A673 (cell line): Measurements from ENCODE around the gene PIP. TPM values are rescaled to one million over a fixed set of nuclear protein-coding genes. Genes with fewer than 3 reads are reported as not detected.
A peak's percentile ranks its signal among the peaks of the same experiment; 100 is the strongest.
"Not testable (repeated sequence)": the region's sequence is repeated elsewhere in the genome, so short reads cannot be mapped to it uniquely, and the experiment has no call there.

Experiments used
- BruUV-seq: library from RNA; stranded (reverse); fragments of 400-500 nt; replicated peaks from 2 replicates; lab custom pipeline; 2021; lab: Mats Ljungman, UMichigan
- CTCF ChIA-PET: fragments of 300-600 bp; sonication (Branson Sonifier 250); formaldehyde crosslinking; loops from one replicate; lab custom pipeline; 2022; ENCODE audit warnings: antibody characterized with exemption; lab: Charles Lee
- POLR2A ChIA-PET: fragments of 300-600 bp; sonication (Branson Sonifier 250); formaldehyde crosslinking; loops from one replicate; lab custom pipeline; 2022; ENCODE audit warnings: antibody characterized with exemption; ENCODE audit not compliant: low non-redundant PET; lab: Charles Lee
- DNase-seq: peaks from one replicate; pipeline ENCODE4 v3.0.0-alpha.2; 2015; ENCODE audit warnings: low spot score
- H3K27ac ChIP-seq: fragments of 200-600 bp; sonication (generic); 2 replicates; pipeline ENCODE4 v1.5.1; 2016; ENCODE audit warnings: mixed run types, low read depth, mild to moderate bottlenecking, mixed read lengths, antibody characterized with exemption, low read length; ENCODE audit not compliant: poor library complexity, severe bottlenecking
- H3K27me3 ChIP-seq: fragments of 200-600 bp; sonication (generic); replicated peaks from 2 replicates; pipeline ENCODE4 v1.6.1; 2017; ENCODE audit warnings: mixed run types, low read depth, mild to moderate bottlenecking, mixed read lengths, antibody characterized with exemption, low read length; ENCODE audit not compliant: insufficient read depth, poor library complexity
- H3K36me3 ChIP-seq: fragments of 200-600 bp; sonication (generic); 2 replicates; pipeline ENCODE4 v1.6.1; 2016; ENCODE audit warnings: mixed run types, mild to moderate bottlenecking, mixed read lengths, antibody characterized with exemption, low read length; ENCODE audit not compliant: insufficient read depth, poor library complexity, severe bottlenecking
- H3K4me1 ChIP-seq: fragments of 200-600 bp; sonication (generic); 2 replicates; pipeline ENCODE4 v1.6.1; 2017; ENCODE audit warnings: mixed run types, mild to moderate bottlenecking, mixed read lengths, antibody characterized with exemption, low read length; ENCODE audit not compliant: insufficient read depth, poor library complexity, severe bottlenecking
- H3K4me3 ChIP-seq: fragments of 200-600 bp; sonication (generic); 2 replicates; pipeline ENCODE4 v1.5.1; 2016; ENCODE audit warnings: low read depth, mixed run types, mild to moderate bottlenecking, mixed read lengths, low read length; ENCODE audit not compliant: poor library complexity, severe bottlenecking
- H3K9me3 ChIP-seq: fragments of 200-600 bp; sonication (generic); 2 replicates; pipeline ENCODE4 v1.6.1; 2016; ENCODE audit warnings: mixed run types, low read depth, mild to moderate bottlenecking, mixed read lengths, antibody characterized with exemption, low read length; ENCODE audit not compliant: poor library complexity, severe bottlenecking
- CTCF ChIP-seq: fragments of 300-800, 200-600 bp; sonication (generic); conservative IDR thresholded peaks from 2 replicates; pipeline ENCODE4 v1.5.1; 2017; ENCODE audit warnings: low read depth, mild to moderate bottlenecking, antibody characterized with exemption, low read length, moderate library complexity, mixed read lengths
- EZH2 ChIP-seq: fragments of 200-600 bp; sonication (generic); IDR thresholded peaks from 2 replicates; pipeline ENCODE4 v1.6.1; 2017; ENCODE audit warnings: borderline replicate concordance, low read depth, mild to moderate bottlenecking, mixed read lengths, antibody characterized with exemption, low read length; ENCODE audit not compliant: poor library complexity, severe bottlenecking
- intact Hi-C: fragments of 100-400 bp; cut with micrococcal nuclease; formaldehyde crosslinking; loops from one replicate; pipeline ENCODE4 v1.10.0; 2022; ENCODE audit not compliant: unreplicated experiment
- total RNA-seq: library from RNA; stranded (reverse); gene quantifications from 2 replicates; pipeline ENCODE4 v1.2.3, GENCODE V29; 2021

PIP gene
- total RNA-seq, 1 experiment from 2014 or later = not detected

- intact Hi-C loops = no loop called here
- CTCF ChIA-PET = no interaction called here
Measured at GRCh38 chr7:143117395-143117794, 14.5 kb upstream of the PIP start.

GRCh38 chr7:143120691-143121405, 11.0 kb upstream of the PIP start:
- H3K4me1 ChIP-seq = no peaks in the 10 kb centered on the region
- no peaks in the 10 kb centered on the region for H3K27me3 ChIP-seq
- intact Hi-C loops = no loop called here
- no peak for TF ChIP-seq EZH2
- TF ChIP-seq CTCF = no peak
- H3K4me3 ChIP-seq = no peak overlapping the region
- H3K9me3 ChIP-seq = no peaks in the 10 kb centered on the region
- BruUV-seq = no TSS peak
- H3K27ac ChIP-seq = no peak overlapping the region
- no peaks in the 10 kb centered on the region for H3K36me3 ChIP-seq
- ChIA-PET POLR2A (no interaction called here), CTCF (no interaction called here)
- DNase-seq = peak; percentile 21

More at GRCh38 chr7:143117395-143117794, 14.5 kb upstream of the PIP start:
- no peak for DNase-seq
- POLR2A ChIA-PET = no interaction called here
- Histone ChIP-seq H3K36me3 (no peaks in the 10 kb centered on the region), H3K27ac (no peak overlapping the region), H3K4me3 (no peak overlapping the region), H3K4me1 (no peaks in the 10 kb centered on the region), H3K27me3 (no peaks in the 10 kb centered on the region), H3K9me3 (no peaks in the 10 kb centered on the region)
- no TSS peak for BruUV-seq
- no peak for TF ChIP-seq CTCF
- no peak for TF ChIP-seq EZH2

DNA sequence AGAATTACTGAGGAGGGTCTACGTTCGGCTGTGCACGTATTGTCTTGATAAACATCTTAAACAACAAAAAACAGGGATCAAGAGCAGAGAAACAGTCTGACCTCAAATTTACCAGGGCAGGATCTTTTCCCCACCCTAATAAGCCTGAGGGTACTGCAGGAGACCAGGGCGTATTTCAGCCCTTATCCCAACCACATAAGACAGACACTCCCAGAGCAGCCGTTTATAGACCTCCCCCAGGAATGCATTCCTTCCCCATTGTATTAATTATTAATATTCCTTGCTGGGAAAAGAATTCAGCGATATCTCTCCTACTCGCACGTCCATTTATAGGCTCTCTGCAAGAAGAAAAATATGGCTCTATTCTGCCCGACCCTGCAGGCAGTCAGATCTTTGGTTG, 8.6 kb upstream of the PIP start:
- H3K27ac ChIP-seq, H3K4me3 ChIP-seq, H3K4me1 ChIP-seq, BruUV-seq, H3K27me3 ChIP-seq, POLR2A ChIA-PET, intact Hi-C loops, CTCF ChIA-PET, H3K36me3 ChIP-seq, DNase-seq, H3K9me3 ChIP-seq: not testable (repeated sequence)

DNA sequence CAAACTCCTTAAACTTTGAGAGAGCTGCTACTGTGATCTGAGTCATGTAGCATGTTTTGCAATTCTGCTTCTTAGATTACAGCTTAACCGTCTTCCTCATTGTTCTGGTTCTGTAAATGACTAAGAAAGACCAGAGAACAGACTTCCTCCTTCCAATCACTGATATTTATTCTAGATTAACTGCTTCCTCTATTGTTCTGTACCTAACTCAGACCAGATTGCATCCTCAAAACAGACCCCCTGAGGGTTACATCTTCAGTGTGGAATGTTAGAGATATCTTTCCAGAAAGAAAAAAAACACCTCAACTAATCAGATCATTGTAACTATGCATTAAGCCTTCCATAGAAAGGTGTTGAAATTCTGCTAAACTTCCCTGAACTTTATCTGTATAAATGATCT, 5.7 kb upstream of the PIP start:
- Histone ChIP-seq H3K4me1 (no peaks in the 10 kb centered on the region), H3K27ac (no peak overlapping the region), H3K36me3 (no peaks in the 10 kb centered on the region), H3K4me3 (no peak overlapping the region), H3K27me3 (no peaks in the 10 kb centered on the region), H3K9me3 (no peaks in the 10 kb centered on the region)
- TF ChIP-seq EZH2 = no peak
- no peak for TF ChIP-seq CTCF
- ChIA-PET POLR2A (no interaction called here), CTCF (no interaction called here)
- BruUV-seq = no TSS peak
- intact Hi-C loops = no loop called here
- DNase-seq = peak; percentile 35
